GM21825 (cell line): Measurements from ENCODE around the gene CRTAC1.
"Not testable (repeated sequence)": the region's sequence is repeated elsewhere in the genome, so short reads cannot be mapped to it uniquely, and the experiment has no call there.

Experiments
- ATAC-seq: cut with Tn5 transposase; IDR thresholded peaks from one replicate; pipeline ENCODE4 v1.9.1; 2021; ENCODE audit warnings: mild to moderate bottlenecking, moderate library complexity; ENCODE audit not compliant: unreplicated experiment

The CRTAC1 gene

DNA sequence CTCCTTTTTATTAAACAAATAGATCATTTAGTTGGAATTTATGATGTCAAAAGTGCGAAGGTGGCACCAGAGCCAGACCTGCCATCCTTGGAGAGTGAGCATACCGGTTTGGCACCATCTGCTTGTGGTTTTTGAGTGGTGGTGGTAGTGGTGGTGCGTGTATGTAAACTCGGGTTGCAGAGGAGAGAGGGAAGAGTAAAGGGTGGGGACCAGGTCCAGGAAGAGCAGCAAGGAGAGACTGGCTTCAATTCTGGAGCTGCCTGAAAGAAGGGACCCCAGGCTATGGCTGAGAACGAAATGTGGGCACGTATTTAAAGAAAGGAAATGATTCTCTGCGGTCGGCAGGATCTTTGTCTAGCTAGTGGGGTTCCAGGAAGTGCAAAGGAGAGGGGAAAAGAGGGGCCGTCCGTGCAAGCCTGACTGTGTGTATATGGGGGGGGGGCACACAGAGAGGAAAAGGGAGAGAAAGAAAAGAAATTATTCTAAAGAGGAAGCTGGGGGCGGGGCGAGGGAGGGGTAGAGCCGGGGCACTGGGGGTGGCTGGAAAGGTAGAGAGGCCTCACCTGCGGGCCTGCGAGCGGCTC lies 181.2 kb downstream of the CRTAC1 start:
- no peak for ATAC-seq

DNA sequence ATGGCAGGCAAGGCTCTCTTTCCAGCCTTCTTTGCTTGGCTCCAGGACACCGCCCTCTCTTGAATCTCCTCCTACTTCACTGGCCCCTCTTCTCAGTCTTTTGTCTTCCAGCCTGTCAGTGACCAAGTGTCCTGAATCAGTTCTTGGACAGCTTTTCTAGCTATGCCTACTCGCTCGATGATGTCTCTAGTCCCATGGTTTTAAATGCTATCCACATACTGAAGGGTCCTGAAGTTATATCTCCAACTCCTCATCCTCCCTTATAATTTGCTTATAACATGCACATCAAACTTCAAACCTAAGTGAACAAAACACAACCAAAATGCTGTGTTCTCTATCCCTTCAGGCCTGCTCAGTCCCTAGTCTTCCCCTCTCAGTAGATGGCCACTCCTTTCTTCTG lies 185.7 kb downstream of the CRTAC1 start:
- ATAC-seq = no peak

DNA sequence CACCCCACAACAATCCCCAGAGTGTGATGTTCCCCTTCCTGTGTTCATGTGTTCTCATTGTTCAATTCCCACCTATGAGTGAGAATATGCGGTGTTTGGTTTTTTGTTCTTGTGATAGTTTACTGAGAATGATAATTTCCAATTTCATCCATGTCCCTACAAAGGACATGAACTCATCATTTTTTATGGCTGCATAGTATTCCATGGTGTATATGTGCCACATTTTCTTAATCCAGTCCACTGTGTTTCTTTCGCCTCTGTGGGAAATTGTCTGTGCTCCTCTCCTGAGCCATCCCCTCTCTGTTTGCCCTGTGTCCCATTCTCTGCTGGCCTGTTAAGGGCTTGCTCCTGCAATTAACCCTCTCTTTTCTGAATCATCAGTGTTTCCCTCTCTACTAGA lies 186.4 kb downstream of the CRTAC1 start:
- ATAC-seq = not testable (repeated sequence)

DNA sequence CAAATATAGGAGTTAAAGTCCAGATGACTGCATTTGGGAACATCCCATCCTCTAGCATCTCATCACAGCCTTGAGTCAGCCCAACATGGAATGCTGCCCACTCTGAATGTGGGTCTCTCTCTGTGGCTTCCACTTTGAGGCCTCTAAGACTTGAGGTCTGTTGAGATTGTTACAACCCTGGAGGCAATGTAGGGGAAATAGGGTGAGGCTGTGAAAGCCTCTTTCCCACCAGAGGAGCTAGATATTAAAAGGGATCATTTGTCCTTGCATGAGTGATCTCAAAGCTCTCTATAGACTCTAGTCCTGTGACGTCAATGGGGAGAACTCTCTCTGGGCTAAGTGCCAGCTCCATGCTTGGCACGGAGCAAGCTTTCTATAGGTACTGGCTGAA lies 187.1 kb downstream of the CRTAC1 start:
- no peak for ATAC-seq

DNA sequence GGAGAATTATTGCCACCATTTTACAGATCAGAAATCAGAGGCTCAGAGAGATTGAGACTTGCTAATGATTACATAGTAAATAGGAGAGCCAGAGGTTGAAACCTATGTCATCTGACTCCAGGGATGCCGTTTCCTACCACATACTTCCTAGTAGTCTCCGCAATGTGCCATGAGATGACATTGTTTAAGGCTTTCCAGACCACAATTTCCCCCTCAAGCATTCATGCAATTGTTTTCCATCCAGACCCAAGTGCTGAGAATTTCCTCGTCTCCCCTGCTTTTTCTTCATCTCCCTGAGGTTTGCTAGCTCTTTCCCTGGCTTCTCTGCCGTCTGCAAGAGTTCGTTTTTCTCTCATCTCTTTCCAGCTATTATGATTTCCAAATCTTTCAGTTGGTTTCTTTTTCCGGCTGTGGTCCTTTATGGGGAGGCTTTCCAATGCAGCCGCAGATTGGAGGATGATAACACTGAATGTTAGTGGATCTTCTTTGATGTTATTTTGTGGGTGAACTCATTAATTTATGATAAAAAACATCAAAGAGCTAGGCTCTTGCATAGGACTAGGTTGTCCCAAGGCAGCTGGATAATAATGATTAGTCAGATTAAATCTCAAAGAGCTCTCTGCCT lies 187.7 kb downstream of the CRTAC1 start:
- no peak for ATAC-seq

DNA sequence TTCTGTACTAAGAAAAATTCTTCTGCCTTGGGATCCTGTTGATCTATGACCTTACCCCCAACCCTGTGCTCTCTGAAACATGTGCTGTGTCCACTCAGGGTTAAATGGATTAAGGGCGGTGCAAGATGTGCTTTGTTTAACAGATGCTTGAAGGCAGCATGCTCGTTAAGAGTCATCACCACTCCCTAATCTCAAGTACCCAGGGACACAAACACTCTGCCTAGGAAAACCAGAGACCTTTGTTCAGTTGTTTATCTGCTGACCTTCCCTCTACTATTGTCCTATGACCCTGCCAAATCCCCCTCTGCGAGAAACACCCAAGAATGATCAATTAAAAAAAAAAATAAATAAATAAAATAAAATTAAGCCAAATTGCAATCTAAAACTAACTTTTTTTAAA lies 188.3 kb downstream of the CRTAC1 start:
- ATAC-seq = not testable (repeated sequence)

DNA sequence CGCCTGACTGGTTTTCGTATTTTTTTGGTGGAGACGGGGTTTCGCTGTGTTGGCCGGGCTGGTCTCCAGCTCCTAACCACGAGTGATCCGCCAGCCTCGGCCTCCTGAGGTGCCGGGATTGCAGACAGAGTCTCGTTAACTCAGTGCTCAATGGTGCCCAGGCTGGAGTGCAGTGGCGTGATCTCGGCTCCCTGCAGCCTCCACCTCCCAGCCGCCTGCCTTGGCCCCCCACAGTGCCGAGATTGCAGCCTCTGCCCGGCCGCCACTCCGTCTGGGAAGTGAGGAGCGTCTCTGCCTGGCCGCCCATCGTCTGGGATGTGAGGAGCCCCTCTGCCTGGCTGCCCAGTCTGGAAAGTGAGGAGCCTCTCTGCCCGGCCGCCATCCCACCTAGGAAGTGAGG lies 189.3 kb downstream of the CRTAC1 start:
- not testable (repeated sequence) for ATAC-seq

DNA sequence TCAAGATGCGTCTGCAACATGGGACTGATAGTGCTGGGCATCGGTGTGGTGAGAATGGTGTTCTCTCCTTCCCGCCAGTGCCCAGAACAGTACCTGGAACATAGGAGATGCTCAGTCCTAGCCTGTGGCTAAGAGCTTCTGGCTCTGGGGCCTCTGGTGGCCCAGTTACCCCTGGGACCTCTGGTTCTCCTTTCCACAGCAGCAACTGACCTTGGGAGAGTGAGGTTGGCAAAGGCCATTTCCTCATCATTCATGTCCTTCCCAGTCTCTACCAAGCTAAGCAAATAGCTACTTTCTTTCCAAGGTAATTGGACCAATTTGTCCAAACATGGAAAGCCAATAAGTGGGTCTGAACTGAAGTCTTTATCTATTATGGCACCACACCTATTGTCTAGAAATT lies 192.3 kb downstream of the CRTAC1 start:
- no peak for ATAC-seq

DNA sequence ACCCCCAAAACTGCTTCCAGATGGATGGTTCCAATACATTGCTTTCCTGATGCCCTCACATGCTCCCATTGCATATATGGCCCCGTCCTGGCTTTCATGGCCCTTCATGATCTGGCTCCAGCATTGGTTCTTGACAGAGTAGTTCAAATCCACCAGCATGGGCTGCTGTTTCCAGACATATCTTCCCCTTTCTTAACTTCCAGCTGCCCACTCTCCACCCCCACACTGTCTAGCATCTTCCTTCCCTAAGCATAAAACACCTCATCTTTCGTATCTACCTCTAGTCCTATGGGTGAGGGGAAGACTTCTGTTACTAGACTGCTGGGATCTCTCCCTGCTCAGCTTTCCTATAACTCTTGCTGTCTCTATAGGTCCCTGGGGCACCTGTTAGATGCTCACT lies 194.0 kb downstream of the CRTAC1 start:
- ATAC-seq = no peak

DNA sequence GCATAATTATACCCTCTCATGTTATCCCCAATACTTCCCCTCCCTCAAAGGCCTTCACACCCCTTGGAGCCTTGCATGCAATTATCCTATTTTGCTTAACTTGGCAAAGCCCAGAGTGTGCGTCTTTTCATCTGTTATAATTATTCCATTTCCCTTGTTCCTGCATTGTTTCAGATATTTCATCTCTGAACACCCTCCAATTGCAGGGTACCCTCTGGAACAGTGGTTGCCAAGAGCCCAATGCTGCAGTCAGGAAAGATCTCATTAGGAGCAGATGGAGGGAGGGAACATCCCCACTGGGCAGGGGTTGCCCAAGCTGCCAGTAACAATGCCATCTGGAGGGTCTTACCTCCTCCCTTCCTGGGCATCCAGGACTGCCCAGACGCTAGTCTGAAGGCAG lies 199.2 kb downstream of the CRTAC1 start:
- ATAC-seq = no peak

DNA sequence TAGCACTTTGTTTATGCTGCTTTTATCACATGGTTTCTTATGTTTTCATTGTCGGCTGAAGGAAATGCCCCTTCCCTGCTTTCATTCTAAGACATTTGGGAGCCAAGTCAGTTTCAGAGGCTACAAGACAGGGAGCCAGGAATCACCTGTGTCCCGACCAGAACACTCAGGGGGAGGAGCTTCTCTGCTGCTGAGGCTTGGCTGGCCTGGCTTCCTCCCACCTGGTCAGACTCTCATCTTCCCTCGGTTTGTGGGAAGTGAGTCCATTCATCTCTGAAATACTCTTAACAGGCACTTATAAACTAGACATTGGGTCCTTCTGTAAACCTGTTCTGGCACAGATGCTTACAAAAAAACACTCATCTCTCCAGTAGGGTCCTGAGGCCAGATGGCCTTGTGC lies 200.4 kb downstream of the CRTAC1 start:
- no peak for ATAC-seq

DNA sequence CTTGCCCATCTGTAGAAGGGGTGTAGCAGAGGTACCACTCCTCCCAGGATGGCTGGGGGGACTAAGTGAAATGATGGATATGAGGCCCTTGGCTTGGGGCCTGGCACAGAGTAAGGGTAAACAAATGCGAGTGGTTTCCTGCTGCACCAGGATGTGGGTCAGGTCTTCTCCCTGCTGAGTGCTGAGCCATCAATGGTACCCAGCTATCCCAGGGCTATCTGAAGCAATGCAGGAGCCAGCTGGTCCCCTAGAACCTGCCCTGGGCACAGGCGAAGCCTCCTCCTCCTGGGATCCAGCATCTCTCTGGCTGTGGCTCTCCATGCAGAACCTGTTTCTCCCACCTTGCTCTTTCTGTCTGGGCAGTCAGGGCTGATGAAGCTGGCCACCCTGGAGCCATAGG lies 201.7 kb downstream of the CRTAC1 start:
- ATAC-seq = no peak

DNA sequence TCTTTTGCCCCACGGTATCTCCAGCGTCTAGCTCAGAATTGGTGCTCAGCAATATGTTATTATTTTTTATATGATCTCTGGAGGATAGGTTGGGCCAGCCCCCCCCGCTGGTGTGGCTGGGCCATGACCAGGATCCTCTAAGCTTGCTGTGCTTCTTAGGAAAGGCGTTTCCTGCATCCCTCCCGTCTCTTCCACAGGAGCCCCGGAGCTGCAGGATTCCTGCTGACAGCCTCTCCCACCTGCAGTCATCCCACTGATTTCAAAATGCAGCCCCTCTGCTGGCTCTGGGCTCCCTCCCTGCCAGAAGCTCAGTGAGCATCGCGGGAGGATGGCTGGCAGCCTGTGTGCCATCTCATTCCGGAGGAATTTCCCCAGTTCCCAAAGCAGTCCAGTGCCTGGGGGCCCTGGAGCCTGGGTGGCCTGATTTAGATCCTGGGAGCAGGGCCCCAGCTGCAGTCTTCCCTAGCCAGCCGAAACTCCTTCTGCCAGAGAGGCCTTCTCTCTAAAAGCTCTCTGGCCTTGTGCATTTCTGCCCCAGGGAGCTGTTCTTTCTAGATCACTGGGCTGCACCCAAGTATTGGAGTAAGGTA lies 202.6 kb downstream of the CRTAC1 start:
- no peak for ATAC-seq

DNA sequence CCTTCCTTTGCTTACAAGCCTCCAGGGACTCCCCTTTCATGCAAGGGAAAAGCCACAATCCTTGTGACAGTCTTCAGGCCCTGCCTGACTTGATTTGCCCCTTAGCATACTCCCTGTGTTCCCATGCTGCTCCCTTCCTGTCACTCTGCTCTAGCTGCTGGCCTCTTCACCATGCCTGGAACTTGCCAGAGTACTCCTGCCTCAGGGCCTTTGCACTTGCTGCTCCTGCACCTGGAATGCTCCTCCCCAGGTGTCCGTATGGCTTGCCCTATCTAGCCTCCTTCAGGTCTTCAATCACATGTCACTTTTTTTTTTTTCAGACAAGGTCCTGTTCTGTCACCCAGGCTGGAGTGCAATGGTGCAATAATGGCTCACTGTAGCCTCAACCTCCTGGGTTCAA lies 203.5 kb downstream of the CRTAC1 start:
- ATAC-seq = no peak

DNA sequence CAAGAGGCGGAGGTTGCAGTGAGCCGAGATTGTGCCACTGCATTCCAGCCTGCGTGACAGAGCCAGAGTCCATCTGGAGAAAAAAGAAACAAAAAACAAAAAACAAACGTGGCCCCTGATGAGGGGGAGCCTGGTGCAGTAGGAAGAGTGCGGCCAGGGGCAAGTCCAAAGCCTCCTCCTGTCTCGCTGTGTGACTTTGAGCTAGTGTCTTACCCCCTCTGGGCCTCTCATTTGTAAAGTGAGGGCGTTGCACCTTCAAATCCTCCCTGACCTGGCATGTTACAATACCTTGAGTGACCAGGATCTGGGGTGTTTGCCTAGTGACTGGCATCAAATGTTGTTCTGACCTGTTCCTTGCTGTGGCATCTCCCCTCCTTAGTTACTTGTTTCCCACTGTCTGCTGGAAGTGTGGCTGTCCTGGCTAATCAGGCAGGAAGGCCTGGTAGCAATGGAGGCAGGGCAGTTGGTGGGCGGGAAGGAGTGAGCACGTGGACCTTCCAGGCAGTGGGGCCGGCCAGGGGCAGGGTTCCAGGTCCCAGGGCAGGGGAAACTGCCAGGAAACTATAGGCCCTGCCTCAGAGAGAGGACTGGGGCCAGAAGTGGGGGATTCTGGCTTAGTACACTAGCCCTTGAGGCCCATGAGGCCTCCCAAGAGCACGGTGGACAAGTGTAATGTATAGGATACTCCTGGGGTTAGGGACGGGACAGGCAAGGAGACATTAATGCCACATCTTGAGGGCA lies 205.2 kb downstream of the CRTAC1 start:
- ATAC-seq = no peak

DNA sequence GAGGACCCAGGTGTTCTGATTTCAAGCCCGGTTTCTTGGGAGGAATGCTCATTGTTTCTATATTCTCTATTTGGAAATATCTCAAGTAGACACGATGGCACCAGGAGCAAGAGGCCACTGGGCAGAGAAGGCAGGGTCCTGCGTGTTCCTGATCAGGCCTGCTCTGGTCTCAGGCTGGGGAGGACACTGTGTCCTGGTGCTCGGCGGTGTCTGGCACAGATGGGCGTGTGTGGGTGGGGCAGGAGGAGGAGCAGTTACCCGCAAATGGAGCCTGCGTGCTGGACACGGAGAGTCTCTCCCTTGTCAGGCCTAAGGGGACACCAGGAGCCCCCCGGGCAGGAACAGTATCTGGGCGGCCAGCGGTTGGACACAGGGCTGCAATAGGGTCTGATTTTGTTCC lies 206.7 kb downstream of the CRTAC1 start:
- no peak for ATAC-seq

DNA sequence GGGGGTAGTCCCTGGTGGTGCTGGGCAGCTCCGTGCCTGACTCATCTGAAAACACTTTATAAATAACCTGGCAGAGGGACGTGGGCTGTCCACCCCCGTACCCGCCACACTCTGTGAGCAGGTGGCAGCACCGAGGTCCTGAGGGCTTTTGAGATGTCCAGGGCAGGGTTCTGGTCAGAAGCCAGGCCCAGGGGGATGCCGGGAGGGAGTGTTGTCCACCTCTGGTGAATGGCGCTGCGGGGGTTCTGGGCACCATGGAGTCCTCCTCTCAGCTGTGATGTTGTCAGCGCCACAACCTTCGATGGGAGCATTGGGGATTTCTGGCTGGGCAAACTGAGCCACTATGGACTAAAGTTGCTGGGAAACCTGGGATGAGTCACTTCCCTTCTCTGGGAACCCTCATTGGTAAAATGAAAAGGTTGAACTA lies 208.1 kb downstream of the CRTAC1 start:
- no peak for ATAC-seq

DNA sequence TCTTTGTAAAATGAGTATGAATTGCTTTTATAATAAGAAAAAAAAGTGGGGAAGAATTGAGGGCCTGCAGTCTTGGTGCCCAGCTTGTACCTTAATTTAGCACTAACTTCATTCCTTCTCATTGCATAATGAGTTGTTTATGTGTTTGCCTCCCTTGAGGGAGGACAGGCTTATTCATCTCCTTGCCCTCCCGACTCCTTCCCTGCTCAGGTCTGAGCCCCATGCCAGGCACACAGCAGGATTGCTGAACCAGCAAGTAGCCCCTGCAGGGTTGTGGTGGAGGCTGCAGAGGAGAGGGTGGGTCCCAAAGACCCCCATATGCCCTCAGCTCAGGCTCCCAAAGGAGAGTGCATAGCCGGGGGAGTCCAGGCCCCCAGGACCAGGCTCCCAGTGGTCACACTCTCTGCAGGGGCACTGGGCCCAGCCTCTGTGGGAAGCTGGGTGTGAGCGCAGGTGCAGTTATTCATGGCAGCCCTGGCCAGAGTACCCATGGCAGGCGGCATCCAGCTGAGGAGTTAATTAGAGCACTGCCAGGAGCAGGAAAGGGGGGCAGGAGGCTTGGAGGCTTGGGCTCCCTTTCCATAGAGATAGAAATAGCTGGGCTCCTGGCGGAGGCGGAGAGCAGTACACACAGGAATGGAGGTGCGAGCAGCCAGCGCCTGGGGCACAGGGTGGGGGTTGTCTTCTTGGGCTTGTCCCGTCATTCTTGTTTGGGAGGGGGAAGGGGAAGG lies 208.9 kb downstream of the CRTAC1 start:
- no peak for ATAC-seq

DNA sequence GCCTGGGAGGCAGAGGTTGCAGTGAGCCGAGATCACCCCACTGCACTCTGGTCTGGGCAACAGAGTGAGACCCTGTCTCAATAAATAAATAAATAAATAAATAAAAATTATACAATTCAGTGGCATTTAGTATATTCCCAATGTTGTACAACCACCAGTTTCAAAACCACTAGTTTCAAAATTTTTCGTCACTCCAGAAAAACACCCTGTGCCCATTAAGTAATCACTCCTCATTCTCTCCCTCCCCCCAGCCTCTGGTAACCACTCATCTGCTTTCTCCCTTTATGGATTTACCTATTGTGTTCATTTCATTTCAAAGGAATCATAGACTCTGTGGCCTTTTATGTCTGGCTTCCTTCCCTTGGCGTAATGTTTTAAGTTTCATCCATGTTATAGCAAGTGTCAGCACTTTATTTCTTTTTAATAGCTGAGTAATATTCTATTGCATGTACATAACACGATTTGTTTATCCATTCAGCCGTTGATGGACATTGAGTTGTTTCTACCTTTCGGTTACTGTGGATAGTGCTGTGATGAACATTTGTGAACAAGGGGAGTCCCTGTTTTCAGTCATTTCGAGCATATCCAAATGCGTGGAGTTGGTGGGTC lies 210.2 kb downstream of the CRTAC1 start:
- no peak for ATAC-seq

DNA sequence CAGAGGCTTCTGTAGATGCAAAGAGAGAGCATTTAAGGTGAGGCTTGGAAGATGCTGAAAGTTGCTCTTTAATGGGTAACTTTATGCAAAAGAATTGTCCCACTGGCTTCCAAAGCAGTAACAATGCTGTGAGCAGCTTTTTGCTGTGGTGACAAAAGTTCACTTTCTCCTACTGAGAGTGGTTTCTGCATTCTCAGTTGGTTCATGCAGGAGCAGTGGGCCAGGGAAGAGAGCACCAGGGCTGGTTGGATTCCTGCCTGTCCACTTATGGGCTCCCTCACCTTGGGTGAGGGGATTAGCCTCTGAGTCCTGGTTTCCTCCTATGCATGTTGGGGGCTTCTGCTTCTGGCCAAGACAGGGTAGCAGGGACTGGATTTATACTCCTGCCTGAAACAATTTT lies 211.8 kb downstream of the CRTAC1 start:
- no peak for ATAC-seq

DNA sequence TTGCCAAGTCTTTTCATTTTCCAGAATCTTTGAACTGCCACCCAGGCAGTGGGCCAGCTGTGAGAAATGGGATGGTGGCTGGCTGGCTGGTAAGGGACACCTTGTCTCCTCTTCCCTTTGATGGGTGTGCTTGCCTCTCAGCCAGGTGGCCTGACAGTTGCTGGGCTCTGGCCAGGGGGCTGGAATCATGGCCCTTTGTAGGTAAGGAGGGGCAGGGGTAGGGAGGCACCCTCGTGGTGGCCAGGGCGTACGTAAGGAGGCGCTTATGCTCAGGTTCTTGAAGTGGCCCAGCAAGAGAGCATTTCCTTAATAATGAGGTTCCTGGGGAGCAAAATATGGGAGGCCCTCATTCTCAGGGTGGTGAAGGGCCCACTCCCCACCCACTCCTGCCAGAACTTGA lies 213.8 kb downstream of the CRTAC1 start:
- no peak for ATAC-seq
